Bone marrow (tissue), 2 donors: Measurements from ENCODE around the gene XRCC3.

Source experiments
- DNase-seq, 2 donors: peaks; one replicate each; lab custom pipeline; 2025; lab: John Stamatoyannopoulos, UW

XRCC3 gene

GRCh38 chr14:103738701-103739451 lies 23.6 kb upstream of the XRCC3 start:
- no peak for DNase-seq

GRCh38 chr14:103738166-103738565 lies 22.9 kb upstream of the XRCC3 start:
- DNase-seq = no peak

- no peak for DNase-seq
Measured at GRCh38 chr14:103737432-103738045, 22.3 kb upstream of the XRCC3 start.

- no peak for DNase-seq
Measured at GRCh38 chr14:103736546-103737431, 21.5 kb upstream of the XRCC3 start.

GRCh38 chr14:103735815-103736545 lies 20.7 kb upstream of the XRCC3 start:
- DNase-seq = no peak

GRCh38 chr14:103735439-103735814 lies 20.2 kb upstream of the XRCC3 start:
- DNase-seq = no peak

GRCh38 chr14:103735022-103735421 lies 19.8 kb upstream of the XRCC3 start:
- no peak for DNase-seq

GRCh38 chr14:103734081-103734888 lies 19.0 kb upstream of the XRCC3 start:
- DNase-seq = no peak

GRCh38 chr14:103733651-103734050 lies 18.4 kb upstream of the XRCC3 start:
- DNase-seq = no peak

- no peak for DNase-seq
Measured at GRCh38 chr14:103732868-103733620, 17.8 kb upstream of the XRCC3 start.

- DNase-seq = no peak
Measured at GRCh38 chr14:103731916-103732867, 16.9 kb upstream of the XRCC3 start.

- DNase-seq = no peak
Measured at GRCh38 chr14:103731481-103731880, 16.2 kb upstream of the XRCC3 start.

GRCh38 chr14:103730490-103731035 lies 15.3 kb upstream of the XRCC3 start:
- DNase-seq = no peak

- no peak for DNase-seq
Measured at GRCh38 chr14:103729496-103730448, 14.5 kb upstream of the XRCC3 start.

GRCh38 chr14:103728721-103729120 lies 13.5 kb upstream of the XRCC3 start:
- no peak for DNase-seq

- DNase-seq = no peak
Measured at GRCh38 chr14:103728141-103728540, 12.9 kb upstream of the XRCC3 start.

- no peak for DNase-seq
Measured at GRCh38 chr14:103727313-103727980, 12.2 kb upstream of the XRCC3 start.
